HG03558 (cell line): ENCODE measurements around the gene TDRD7.

Source experiments
- ATAC-seq: cut with Tn5 transposase; IDR thresholded peaks from one replicate; pipeline ENCODE4 v1.9.1; 2021; ENCODE audit warnings: moderate number of reproducible peaks; ENCODE audit not compliant: unreplicated experiment; ENCODE audit errors: extremely low read depth

TDRD7 gene

DNA sequence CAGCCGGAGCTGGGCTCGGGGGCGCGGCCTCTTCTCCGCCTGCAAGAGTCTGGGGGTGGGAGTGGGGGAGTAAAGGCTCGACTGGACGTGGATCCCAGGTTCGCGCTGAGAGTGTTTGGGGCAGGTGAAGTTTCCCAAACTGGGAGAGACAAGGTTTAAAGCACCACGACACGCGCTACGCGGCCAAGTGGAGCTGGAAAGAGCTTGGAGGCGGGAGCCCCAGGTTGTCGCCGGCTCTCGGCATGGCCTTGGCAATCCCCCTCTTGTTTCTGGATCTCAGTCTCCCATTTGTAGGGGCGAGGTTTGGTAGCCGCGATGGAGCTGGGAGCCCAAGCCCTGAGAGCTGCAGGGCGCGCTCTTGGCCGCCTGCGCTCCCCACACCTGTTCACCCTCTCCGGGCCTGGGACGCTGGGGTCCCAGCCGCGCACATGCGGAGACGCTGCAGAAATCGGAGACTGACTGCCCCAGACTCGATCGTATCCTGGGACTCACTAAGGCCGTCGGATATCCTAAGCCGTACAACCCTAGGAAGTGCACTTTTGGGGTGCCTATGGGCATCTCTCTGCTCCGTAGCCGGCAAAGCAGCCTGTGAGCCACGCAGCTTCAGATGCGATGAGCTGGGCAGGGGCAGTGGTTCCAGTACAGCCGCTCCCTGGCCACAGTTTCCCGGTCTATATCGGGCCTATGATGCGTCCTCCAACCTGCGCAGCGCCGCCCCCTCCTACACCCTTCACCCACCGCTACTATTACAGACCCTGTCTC is 90.5 kb downstream of the TDRD7 start:
- no peak for ATAC-seq

DNA sequence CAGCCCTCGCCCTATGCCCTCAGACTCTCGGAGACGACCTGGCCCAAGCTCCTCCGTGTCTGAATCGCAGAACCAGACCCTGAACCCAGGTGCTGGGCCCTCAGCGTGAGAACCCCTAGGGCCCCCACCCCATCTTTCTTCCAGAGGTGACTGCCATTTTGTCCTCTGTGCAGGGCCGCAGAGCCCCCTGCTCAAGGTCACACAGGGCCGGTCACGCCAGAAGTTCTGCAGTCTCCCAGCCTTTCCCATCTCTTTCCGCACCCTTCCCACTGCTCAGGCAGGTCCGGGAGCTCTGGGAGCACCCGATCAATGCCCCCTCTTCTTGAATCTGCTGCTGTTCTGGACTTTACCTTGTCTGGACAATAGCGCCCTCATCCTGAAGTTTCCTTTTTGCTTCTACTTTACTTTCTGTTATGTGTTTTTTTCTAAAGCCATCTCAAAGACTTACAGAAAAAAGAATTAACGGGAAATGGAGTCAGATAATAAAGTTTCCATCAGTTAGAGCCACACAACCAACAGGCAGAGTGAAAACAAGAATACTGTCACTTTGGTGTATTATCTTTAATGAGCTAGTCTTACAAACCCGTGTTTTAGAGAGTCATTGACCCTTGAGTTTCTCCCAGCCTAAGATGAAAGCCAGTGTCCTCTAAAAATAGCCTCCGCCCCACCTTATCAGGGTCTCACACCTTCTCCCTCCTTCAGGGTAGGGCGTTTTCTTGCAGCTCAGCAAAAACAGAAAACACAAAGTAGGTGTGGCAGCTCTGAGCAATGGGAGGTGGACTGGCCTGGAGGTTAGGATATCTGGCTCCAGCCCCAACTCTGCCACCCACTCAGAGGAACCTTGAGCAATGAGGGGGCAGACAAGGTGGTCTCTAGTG is 91.3 kb downstream of the TDRD7 start:
- ATAC-seq, result no peak

DNA sequence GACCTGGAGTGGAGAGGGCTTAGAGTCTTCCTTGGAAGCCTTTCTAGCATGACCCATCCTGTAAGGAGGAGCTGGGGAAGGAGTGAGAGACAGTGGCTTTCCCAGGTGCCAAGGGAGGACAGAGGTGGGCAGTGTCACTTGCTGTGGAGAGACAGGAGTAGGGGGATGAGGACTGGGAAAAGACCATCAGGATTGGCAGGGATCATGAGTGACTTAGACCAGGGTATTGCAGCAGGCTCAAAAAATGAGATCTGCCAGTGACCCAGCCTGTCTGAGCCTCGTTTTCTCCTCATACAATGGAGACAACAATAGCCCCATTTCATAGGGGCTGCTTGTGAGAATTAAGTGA is 91.9 kb downstream of the TDRD7 start:
- no peak for ATAC-seq

DNA sequence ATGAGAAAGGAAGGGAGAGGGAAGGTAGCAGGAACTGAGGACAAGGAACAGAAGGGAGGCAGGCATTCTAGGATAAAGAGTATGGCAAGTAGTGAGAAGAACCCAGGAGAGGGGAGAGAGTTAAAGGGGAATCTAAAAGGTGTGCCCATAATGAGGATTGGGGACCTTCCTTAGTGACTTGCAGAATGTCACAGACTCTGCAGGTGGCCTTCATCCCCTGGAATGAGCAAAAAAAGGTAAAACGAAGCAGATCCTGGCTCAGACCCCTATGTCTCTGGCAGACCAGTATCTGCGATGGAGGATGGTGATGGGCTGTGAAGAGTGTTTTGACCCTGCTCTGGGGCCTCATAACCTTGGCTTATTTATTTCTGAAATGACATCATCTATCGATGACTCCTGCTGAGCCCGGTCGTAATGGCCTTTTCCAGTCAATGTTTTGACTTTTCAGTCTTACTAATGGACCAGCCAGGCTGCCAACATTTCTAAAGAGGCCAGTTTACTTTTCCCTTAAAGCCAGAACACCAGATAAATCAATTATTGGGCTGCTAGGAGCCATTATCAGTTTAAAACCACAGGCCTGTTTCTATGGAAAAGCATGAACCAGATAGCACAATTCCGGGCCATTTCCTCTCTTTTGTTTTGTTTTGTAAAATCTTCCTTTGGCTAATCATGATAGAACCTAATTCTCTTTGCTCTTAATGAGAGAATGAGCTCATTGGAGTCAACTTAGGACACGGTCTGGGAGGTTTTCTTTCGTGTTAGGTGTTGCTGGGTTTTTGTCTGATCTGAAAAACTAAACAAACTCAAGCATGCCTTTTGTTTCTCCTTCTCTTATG is 92.7 kb downstream of the TDRD7 start:
- ATAC-seq, result no peak

DNA sequence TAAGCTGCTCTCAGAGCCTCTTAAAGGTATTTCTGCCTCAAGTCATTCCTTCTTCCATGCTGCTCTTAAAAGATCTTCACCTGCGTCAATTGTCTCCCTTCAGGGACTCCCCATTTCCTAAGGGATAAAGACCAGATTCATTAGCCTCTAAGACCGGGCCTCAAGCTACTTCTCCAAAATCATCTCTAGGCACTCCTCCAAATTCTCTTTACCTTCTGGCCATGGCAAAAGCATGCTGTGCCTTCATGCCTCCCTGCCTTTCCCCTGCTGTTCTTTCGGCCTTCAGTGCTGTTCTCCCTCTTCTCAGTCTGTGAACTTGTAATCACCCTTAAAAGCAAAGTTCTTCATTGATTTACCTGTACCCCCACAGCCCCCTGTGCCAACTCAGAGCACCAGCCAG is 93.9 kb downstream of the TDRD7 start:
- ATAC-seq, result no peak

DNA sequence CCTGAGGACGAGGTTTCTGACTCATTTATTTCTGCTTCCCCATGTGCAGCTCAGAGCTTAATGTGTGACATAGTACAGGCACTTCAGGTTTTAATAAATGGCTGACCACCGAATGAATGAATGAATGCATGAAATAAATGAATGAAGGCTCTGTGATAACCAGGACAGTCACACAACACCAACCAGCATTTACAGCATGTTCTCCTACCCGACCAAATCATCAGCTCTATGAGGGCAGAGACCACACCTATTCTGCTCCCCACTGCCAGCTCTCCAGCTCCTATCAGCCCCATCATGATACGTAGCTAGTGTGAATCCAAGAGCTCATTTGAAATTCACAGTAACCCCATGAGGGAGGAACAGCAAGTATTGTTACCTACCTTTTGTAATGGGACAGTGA is 94.4 kb downstream of the TDRD7 start:
- no peak for ATAC-seq

DNA sequence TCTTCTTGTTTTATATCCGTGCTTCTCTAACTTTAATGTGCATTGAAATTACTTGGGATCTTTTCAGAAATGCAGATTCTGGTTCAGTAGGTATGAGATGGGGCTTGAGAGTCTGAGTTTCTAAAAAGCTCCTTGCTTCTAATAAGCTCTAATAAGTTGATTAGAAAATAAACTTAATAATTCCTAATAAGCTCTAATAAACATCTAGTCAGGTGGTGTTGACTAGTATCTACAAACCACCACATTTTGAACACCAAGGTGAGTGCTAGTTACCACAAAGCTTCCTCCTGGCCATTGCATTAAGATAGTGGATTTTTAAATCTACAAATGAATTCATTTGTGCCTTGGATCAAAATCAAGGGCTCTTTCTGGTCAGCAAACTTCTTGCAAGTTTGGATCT is 94.9 kb downstream of the TDRD7 start:
- no peak for ATAC-seq

DNA sequence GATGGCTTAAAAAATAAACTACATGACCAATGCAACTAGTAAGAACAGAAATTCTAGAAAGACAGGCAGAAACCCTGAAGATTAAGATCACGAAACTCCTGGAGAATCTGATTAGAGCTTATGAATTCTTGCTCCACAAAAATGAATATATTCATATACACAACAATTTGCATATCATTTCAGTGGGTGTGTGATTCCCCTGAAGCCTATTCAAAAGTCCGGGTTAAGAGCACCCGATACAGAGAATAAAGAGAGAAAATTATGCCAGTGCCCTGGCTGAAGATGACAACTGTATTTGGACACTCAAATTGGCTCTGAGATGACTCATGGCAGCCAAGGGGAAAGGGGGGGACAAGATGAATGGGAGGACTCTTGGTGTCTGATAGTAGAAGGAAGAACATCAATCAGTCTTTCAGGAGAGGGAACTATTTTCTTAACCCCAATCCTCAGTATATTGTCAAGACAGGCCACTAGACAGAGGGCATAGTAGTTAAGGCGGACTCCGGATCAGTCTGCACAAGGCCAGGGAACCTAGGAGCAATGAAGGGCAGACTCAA is 95.6 kb downstream of the TDRD7 start:
- no peak for ATAC-seq

DNA sequence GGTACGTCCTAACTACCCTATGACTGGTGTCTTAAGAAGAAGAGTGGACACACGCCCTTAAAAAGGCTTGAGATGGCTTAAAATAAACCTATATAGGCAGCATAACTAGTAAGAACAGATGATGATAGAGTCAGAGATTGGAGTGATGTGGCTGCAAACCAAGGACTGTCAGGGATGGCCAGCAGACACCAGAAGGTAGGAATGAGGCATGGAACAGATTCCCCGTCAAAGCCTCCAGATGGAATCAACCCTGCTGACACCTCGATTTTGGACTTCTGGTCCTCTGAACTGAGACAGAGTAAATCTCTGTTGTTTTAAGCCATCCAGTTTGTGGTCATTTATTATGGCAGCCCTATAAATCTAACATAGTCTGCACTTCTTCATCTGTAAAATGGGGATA is 97.0 kb downstream of the TDRD7 start:
- no peak for ATAC-seq

DNA sequence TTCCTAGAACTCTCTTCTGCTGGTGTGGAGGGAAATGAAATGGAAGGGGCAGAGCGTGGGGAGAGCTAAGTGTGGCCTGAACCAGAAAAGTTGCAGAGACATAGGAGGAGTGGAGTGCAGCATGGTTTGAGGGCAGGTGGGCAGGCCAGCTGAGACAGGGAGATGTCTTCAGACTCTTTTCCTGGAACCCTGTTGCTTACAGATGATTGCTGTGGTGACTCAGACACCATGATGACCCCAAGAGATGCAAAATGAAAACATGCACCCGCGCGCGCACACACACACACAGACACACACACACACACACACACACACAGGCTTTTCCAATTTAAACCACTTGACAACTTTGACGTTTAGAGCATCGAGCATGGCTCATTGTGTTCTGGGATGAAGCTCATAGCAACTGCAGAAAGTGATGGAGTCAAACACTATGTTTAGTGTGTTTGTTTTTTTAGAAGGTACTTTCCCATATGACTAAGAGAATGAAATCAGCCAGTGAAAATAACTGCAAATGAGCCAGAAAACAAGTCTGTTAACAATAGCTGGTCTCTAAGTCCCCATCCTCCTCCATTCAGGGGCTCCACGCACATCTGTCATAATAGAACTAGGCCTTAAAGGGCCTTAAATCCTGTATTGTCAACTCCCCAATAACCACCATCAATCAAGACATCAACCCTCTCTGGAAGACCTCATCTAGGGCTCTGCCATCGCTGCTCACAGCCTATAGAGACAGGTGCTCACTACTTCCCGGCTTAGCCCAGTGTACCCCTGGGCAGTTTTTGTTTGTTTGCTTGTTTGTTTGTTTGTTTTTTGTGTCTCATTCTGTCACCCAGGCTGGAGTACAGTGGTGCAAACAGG is 99.1 kb downstream of the TDRD7 start:
- ATAC-seq, result no peak

DNA sequence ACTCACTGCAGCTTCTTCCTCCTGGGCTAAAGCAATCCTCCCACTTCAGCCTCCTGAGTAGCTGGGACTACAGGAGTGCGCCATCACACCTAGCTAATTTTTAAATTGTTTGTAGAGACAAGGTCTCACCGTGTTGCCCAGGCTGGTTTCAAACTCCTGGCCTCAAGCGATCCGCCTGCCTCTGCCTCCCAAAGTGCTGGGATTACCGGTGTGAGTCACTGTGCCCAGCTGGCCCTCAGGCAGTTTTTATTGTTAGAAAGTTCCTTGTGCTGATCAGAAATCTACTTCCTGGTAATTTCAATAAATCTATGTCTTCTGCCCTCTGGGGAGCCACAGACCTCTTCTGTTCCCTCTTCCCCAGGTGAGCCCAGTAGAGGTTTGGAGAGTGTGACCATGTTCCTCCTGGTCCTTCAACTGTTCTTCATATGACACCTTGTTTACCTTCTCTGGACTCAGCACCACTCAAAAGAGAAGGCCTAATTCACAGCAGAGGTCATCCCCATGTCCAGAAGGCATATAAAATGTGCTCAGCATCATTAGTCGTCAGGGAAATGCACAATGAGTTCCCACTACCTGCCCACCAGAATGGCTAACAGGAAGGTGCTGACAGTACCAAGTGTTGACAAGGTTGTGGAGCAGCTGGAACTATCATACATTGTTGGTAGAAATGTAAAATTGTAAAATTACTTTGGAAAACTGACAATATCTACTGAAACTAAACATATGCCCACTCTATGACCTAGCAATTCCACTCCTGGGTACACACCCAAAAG is 99.9 kb downstream of the TDRD7 start:
- no peak for ATAC-seq

DNA sequence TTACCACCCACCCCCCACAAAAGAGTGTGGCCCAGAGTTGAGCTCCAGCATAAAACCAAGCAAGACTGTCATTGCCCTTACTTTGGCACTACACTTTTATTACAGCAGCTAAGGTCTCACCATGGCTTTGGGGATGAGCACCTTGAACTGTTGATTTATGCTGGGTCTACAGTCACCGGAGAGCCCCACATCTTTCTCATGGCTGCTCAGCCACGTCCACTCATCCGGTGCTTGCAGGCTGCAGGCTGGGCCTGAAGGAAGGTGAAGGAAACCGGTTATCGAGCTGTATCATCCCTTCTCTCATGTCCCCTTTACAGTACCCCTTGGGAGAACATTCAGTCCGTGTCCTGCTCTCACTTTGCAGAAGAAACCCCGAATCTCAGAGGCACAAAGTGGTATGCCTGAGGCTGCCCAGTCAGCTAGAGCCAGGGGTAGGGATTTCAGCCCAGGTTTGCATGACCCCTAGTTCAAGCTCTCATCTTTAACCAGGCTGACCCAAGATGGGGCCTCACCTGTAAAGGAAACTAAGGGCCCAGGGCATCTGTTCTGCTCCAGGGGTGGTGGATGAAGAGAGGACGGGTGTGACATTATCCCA is 101.2 kb downstream of the TDRD7 start:
- ATAC-seq, result no peak

DNA sequence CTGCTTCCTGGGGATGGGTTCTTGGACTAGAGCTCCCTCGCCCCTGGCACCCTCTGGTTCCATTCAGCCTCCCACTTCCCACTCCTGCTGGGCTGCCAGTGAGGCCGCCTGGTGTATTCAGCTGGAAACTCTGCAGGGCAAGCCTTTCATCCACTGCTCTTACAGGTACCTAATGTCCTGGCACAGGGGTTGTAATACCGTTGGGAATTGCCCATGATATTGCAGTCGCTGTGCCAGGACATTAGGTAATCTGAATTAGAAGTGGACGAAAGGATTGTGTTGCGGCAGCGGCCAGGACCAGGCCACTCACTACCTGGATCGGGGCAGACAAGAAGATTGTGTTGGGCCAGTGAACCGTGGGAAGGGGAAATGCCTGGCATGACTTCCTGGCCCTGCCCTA is 102.6 kb downstream of the TDRD7 start:
- ATAC-seq, result no peak

DNA sequence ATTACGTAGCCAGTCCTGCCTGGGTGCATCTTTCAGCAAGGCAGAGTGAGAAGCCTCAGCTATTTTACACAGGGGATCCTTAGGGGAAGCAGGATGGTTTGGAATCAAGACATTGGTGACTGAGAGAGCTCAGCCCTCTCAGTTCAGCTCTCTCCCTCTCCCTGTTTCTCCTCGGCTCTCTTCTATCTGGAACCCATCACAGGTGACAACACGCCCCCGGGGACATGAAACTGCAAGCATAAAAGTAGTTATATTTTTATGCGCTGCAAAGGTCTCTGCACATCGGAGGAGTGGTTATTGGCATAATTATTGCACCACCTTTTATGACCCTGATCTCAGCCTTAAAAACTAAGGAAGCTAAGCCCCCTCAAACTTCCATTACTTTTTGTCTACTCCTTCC is 103.8 kb downstream of the TDRD7 start:
- ATAC-seq, result no peak

DNA sequence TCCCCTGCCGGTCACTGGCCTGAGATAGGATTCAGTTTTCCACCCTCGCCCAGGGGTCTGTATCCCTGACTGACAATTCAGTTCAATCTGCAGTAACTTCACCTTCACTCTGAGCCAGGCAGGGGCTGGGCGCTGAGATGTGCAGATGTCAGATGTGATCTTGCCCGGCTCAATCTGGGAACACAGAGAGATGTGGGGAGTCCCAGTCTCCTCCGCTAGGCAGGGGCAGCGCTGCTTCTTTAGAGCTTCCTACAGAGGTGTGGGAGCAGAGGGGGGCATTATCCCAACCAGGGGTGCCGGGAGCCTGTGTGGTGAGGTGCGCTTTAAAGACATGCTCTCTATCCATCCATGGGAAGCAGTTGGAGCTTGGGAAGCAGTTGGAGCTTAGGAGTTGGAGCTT is 104.2 kb downstream of the TDRD7 start:
- ATAC-seq, result no peak

DNA sequence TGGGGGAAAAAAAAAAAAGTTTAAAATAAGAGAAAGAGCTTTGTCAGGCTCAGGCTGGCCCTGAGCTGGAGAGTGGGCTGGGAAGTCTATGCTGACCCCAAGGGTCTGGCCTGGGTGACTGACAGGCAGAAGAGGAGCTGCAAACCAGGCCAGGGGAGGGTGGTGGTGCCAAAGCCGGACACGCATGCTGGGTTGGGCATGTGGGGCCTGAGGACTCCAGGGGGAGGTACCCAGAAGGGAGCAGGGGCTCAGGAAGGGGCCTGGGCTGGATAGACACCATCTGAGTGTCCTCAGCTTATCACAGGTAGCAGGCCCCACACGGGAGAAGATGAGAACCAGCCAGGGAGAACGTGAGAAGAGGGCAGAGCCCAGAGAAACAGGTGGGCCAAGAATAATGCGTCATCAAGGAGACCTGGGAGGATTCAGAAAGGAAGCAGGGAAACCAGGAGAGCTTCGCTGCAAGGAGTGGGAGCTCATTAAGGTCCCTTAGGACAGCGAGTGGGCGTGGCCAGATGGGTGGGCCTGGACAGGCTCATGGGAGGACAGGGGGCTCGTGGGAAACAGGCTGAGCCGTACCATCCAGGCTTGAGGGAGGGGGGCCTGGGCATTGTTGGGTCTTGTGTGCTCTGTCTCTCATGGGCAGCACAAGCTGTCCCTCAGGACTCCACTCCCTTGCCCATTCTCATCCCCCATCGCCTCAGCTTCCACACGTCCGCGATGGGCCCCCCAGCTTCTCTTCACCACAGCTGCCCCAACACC is 105.6 kb downstream of the TDRD7 start:
- ATAC-seq, result no peak

DNA sequence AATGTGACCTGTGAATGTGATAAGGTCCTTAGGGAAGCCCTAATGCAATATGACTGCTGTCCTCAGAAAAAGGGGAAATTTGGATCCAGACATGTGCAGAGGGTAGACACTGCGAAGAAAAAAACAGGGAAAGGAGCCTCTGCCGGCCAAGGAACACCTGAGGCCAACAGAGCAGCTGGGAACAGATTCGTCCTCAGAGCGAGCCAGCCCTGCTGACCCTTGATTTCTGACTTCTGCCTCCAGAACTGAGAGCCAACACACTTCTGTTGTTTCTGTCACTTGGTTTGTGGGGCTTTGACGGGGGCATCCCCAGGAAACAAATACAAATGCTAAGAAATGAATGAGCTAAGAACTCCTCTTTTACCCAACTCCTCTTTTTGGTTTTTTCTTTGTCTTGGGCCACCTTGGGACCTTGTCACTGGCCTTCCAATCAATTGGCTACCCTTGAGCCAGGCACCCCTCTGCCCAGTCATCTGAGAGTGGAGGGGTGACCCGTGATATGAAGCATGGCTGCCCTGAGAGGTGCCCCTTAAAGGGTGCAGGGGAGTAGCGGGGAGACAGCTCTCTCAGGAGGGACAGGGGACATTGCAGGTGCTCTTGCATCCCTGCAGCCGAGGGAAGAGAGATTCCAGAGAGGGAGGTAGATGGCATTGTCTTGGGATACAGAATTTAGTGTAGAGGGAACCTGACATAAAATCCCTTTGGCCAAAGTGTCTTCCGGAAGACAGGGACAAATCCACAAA is 106.4 kb downstream of the TDRD7 start:
- no peak for ATAC-seq
